MG63 (cell line): Measurements from ENCODE around the gene RAB3C. TPM values are rescaled to one million over a fixed set of nuclear protein-coding genes. Genes with fewer than 3 reads are reported as not detected.
A peak's percentile ranks its signal among the peaks of the same experiment; 100 is the strongest.

Experiments
- DNase-seq: peaks from one replicate; pipeline ENCODE4 v3.0.0-alpha.2; 2020
- H3K27me3 ChIP-seq: fragments of 250-450 bp; sonication (Bioruptor Pico); 2 replicates; pipeline ENCODE4 v1.5.1; 2020; ENCODE audit warnings: mild to moderate bottlenecking, moderate library complexity
- H3K36me3 ChIP-seq: fragments of 250-450 bp; sonication (Bioruptor Pico); 2 replicates; pipeline ENCODE4 v1.5.1; 2020; ENCODE audit warnings: mild to moderate bottlenecking, moderate library complexity
- H3K4me3 ChIP-seq: fragments of 250-450 bp; sonication (Bioruptor Pico); 2 replicates; pipeline ENCODE4 v1.5.1; 2020; ENCODE audit warnings: mild to moderate bottlenecking, moderate library complexity
- H3K9me3 ChIP-seq: fragments of 250-450 bp; sonication (Bioruptor Pico); 2 replicates; pipeline ENCODE4 v1.5.1; 2020; ENCODE audit warnings: mild to moderate bottlenecking, moderate library complexity
- total RNA-seq: library from RNA; depleted of rRNA; stranded (reverse); fragments of >200 nt; shearing (Covaris generic); gene quantifications from 2 replicates; pipeline ENCODE4 v1.2.3, GENCODE V29; 2014; ENCODE audit warnings: low replicate concordance

RAB3C gene
- total RNA-seq, 1 experiment from 2014 or later = not detected

DNA sequence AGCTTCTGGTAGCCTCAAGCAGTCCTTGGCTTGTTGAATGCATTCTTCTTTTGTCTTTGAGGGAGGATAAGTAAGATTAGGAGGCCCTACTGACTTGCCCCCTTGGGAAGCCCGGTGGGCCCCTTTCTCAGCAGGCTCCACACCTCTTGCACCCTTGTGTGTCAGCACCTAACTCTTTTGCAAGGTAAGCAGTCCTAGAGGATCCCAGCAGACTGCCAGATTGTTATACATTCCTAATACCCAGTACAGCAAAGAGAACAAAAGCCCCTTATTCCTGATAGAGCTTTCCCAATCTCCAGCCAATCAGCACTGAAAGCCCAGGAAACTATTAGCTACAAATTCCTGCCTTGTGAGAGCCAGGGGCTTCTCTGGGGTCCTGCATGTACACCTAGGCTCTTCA lies 152.8 kb downstream of the RAB3C start:
- H3K9me3 ChIP-seq = no peaks in the 10 kb centered on the region
- H3K36me3 ChIP-seq = no peaks in the 10 kb centered on the region
- DNase-seq = no peak
- H3K4me3 ChIP-seq = no peak overlapping the region
- 0 out of 2 replicates have a peak, but pooled peaks cover 4% of the 10 kb centered on the region for H3K27me3 ChIP-seq

DNA sequence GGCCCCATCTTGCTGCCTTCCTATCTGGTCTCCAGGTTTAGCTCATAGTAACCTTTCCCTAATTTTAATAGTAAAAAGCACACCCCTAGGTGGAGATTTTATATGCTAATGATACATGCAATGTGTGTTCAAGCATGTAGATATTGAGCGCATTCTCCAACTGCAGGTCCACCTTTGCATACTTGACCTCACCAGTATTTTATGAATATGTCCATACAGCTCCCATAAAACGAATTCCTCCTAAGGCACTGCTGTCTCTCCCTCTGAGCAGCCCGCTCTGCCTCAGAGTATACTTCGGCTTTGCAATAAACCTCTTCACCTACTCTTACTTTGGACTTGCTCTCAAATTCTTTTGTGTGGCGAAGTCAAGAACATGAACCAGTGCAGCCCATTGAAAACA lies 153.3 kb downstream of the RAB3C start:
- Histone ChIP-seq H3K27me3 (0 out of 2 replicates have a peak, but pooled peaks cover 4% of the 10 kb centered on the region), H3K36me3 (no peaks in the 10 kb centered on the region), H3K4me3 (no peak overlapping the region), H3K9me3 (no peaks in the 10 kb centered on the region)
- DNase-seq = no peak

DNA sequence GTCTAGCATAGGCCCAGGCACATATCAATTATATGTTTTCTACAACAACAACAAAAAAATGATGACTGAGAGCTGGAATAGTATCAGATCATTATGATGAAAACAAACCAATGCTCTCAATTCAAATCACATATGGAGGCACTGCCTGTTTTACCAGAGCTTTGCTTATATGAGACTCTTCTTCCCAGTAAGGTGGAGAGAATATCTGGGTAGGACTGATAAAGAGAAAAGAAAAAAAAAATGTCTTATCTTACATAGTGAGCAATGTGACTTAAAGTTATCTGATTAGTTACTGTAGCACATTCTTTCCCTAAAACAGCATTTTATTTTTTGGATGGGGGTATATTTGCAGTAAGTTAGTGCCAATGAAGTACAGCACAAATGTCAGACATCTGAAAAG lies 154.8 kb downstream of the RAB3C start:
- Histone ChIP-seq H3K27me3 (0 out of 2 replicates have a peak, but pooled peaks cover 4% of the 10 kb centered on the region), H3K36me3 (no peaks in the 10 kb centered on the region), H3K4me3 (no peak overlapping the region), H3K9me3 (no peaks in the 10 kb centered on the region)
- DNase-seq = no peak

DNA sequence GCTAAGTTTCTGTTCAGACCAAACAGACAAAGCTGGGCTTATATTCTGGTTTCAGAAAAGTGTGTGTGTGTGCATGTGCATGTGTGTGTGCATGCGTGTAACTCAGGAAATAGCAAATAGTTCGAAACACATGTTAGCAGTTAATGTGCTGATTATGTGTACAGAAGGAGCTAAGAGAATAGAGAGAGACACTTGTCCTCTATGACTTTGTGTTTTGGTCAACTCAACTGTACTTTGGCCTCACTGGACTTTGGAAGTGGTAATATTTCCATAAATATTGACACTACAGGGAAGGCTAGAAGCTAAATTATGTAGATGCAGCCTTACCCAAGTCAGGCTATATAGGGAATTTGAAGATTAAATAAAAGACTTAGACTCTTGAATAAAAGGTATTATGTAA lies 155.5 kb downstream of the RAB3C start:
- H3K9me3 ChIP-seq = no peaks in the 10 kb centered on the region
- DNase-seq = no peak
- 0 out of 2 replicates have a peak, but pooled peaks cover under 1% of the 10 kb centered on the region for H3K27me3 ChIP-seq
- no peaks in the 10 kb centered on the region for H3K36me3 ChIP-seq
- no peak overlapping the region for H3K4me3 ChIP-seq

DNA sequence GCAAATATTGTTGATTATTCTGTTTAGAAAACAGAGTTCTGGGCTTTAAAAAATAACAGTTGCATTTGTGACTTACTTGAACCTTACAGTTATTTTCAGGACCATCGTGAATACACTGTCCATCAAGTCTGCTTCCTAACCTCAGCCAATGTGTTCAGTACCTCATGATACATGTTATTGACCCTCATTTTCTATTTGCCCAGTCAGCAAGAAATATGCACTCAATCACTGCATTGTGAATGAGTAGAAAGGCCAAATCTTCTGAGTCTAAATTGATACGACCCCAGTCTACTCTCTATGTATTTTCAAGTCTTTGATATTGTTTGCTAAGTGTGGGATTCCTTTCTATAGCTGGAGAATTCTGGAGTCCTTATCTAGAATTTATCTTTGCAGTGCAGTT lies 156.2 kb downstream of the RAB3C start:
- Histone ChIP-seq H3K36me3 (no peaks in the 10 kb centered on the region), H3K9me3 (no peaks in the 10 kb centered on the region), H3K27me3 (no peaks in the 10 kb centered on the region), H3K4me3 (no peak overlapping the region)
- DNase-seq = no peak

DNA sequence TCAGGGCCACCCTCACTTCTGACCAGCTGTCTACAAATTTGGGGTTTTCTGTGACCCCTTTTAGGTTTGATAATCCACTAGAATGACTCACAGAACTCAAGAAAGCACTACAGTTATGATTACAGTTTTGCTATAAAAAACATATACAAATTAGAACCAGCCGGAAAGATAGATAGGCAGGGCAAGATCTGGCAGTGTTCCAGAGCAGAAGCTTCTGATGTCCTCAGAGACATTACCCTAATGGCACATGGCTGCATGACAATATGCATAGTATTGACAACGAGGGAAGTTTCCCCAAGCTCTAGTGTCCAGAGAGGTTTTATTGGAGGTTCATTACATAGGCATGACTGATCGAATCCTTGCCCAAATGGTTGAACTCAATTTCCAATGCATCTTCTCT lies 158.1 kb downstream of the RAB3C start:
- Histone ChIP-seq H3K4me3 (no peak overlapping the region), H3K27me3 (0 out of 2 replicates have a peak, but pooled peaks cover 3% of the 10 kb centered on the region), H3K9me3 (no peaks in the 10 kb centered on the region), H3K36me3 (no peaks in the 10 kb centered on the region)
- DNase-seq = no peak

DNA sequence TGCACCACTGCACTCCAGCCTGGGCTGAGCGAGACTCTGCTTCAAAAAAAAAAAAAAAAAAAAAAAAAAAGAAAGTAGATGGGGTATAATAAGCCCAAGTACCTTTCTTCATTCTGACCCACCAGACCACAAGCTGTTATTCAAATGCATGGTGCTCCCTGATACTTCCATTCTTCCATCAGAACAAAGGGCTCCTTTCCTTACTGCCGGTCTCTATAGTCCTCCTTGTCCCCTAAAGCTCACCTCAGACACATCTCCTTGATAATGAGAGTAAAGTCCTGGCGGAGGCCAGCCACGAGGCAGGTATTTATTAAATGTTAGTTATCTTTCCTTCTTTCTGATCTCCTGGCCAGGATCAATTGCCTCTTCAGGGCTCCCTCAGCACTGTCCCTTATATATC lies 162.5 kb downstream of the RAB3C start:
- no peaks in the 10 kb centered on the region for H3K36me3 ChIP-seq
- no peaks in the 10 kb centered on the region for H3K9me3 ChIP-seq
- H3K4me3 ChIP-seq = no peak overlapping the region
- DNase-seq = no peak
- H3K27me3 ChIP-seq = peaks cover 7% of the 10 kb centered on the region; the same call in 1 of the 2 replicates

DNA sequence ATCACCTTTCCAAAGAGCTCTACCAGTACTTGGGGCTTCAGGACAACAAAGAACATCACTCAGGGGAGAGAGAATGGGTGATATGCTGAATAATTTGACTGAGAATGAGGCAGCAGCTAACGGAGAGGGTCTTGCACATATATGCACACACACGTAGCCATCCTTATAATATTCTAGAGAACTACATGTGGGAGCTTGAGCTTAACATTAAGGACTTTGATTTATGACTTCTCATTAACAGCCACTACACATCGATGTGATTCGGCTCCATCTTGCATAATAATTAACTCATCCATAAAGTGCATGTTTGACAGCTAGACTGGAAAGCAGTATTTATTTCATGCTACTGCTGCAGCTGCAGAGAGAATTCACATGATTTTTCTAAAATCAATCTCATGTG lies 163.4 kb downstream of the RAB3C start:
- Histone ChIP-seq H3K27me3 (peaks cover 7% of the 10 kb centered on the region; the same call in 1 of the 2 replicates), H3K36me3 (no peaks in the 10 kb centered on the region), H3K4me3 (no peak overlapping the region), H3K9me3 (no peaks in the 10 kb centered on the region)
- no peak for DNase-seq

DNA sequence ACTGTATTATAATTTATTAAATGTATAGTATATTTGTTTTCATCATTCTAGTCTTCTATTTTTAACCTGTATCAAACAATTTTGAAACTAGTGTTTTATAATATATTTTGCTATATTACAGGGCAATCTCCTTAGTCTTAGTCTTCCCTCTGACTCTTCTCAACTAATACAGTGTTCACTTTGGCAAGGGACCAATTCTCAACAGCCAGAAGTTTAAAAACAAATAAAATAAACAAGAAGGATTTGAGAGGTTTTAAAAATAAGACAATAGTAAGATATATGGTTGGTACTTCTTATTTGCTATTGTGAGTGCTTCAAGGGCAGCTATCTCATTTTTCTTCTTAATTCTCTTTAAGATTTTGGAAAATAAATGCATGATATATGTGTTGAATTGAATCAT lies 167.2 kb downstream of the RAB3C start:
- no peaks in the 10 kb centered on the region for H3K36me3 ChIP-seq
- H3K27me3 ChIP-seq = peaks cover 7% of the 10 kb centered on the region; the same call in 1 of the 2 replicates
- no peak for DNase-seq
- no peak overlapping the region for H3K4me3 ChIP-seq
- H3K9me3 ChIP-seq = no peaks in the 10 kb centered on the region

DNA sequence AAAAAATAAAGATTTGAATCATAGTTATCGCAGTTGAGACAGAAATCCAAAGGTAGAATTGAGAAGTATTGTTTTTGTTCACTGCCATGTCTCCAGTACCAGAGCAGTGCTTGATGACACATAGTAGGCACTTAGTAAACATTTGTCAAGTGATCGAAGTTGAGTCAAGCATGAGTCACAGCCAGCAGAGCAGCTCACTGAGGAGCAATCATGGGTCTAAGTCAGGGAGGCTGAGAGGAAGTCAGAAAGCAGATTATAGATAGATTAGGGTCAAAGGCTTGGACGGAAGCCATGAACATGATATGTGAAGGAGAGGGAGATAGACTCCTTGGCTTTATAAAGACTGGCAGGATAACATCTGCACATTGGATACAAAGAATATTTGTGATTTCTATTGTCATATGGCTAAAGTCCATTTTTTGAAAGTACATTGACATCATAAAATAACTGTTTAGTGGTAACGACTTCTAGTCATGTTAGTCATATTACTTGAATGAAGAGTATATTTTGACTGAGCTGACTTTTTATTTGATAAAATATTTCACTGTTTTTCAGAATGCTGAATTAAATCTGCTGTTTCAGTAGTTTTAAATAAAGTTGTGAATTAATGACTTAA lies 168.5 kb downstream of the RAB3C start:
- H3K9me3 ChIP-seq = no peaks in the 10 kb centered on the region
- peak; percentile 77 for DNase-seq
- peaks cover 4% of the 10 kb centered on the region; the same call in 1 of the 2 replicates for H3K27me3 ChIP-seq
- H3K36me3 ChIP-seq = no peaks in the 10 kb centered on the region
- H3K4me3 ChIP-seq = no peak overlapping the region

DNA sequence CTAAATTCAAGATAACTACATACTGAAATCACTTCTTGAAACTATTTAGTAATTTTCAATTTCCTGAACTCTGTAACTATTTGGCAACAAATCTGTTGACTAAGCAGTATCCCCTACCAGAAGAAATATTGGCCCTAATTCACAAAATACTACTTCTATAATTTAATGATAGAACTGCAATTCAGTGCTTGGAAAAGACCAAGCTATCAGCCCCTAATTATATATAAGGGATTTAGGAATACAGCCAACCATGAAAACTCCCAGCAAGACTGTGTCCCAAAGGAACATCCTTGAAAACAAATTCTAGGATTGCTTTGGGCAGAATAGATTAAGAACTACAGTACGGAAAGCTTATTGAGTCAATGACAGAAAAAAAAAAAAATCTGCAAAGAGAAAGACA lies 169.2 kb downstream of the RAB3C start:
- Histone ChIP-seq H3K9me3 (no peaks in the 10 kb centered on the region), H3K4me3 (no peak overlapping the region), H3K27me3 (peaks cover 4% of the 10 kb centered on the region; the same call in 1 of the 2 replicates), H3K36me3 (no peaks in the 10 kb centered on the region)
- DNase-seq = no peak

DNA sequence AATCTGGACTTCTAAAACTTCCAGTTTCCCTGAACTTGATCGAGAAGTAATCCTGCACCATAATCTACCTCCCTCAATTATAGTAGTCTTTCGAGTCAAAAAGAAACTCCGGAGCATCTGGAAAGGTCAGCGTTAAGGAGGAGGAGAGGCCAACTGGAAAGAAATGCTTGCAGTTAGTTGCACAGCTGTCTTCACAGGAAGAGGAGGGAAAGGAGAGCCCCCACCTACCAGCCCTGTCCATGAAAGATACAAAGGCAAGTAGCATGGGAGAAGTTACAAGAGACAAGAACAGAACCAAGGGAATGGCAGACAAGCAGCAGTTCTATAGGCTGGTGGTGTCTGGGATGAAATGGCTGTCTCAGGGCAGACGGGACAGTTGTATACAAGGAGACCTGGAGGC lies 170.6 kb downstream of the RAB3C start:
- no peaks in the 10 kb centered on the region for H3K27me3 ChIP-seq
- H3K9me3 ChIP-seq = no peaks in the 10 kb centered on the region
- H3K4me3 ChIP-seq = no peak overlapping the region
- no peaks in the 10 kb centered on the region for H3K36me3 ChIP-seq
- no peak for DNase-seq

DNA sequence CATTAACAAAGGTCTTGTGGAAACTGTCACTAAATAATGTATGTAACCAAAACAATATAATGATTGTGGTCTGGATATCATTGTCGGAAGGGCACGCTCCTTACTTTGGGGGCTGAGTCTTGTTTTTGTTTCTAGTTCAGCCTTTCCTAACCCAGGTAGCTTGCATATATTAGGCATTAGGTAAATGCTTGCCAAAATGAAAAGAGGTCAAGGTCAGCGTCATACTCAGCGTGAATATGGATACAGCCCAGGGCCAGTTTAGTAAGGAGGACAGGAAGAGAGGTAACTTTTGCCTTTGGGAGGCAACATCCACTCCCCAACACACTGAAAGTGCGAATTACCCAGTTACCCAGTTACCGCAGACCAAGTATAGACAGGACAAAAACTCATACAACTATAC lies 171.4 kb downstream of the RAB3C start:
- Histone ChIP-seq H3K9me3 (no peaks in the 10 kb centered on the region), H3K4me3 (no peak overlapping the region), H3K36me3 (no peaks in the 10 kb centered on the region), H3K27me3 (no peaks in the 10 kb centered on the region)
- DNase-seq = no peak

DNA sequence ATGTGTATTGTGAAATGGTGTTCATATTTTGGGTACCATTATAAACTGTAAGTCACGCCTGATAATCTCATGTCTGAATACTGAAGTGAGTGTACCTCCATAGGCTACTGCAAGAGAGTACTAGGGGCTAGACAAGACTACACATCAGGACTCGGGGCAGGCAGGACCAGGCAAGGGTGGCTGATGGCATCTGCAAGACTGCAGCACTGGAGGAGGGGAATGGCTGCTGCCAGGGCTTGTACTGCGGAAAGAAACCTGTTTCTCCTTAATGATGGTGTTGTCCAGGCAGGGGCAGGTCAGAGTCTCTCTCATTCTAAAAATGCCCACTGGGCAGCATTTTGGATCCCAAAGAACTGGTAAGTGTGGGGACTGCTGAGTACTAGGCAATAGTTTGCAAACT lies 172.5 kb downstream of the RAB3C start:
- Histone ChIP-seq H3K36me3 (no peaks in the 10 kb centered on the region), H3K27me3 (no peaks in the 10 kb centered on the region), H3K4me3 (no peak overlapping the region)

DNA sequence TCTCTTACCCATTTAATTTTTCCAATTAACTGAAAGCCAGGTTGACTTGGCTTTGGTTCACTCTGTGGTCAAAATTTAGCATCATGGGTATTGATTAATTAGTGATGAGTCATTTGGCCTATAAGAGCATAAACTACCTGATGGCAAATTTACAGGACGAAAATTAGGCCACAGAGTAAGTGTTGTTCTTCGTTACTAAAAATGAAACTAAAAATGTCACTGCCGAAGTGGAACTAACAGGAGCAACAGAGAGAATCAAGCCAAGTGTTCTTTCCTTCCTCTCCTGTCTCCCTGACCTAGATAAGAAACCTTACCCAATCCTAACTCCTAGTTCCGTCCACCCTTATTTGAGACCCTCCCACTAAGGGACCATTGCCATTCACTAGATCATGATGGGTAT lies 176.9 kb downstream of the RAB3C start:
- Histone ChIP-seq H3K27me3 (no peaks in the 10 kb centered on the region), H3K36me3 (no peaks in the 10 kb centered on the region), H3K4me3 (peak overlapping the region; percentile 32), H3K9me3 (no peaks in the 10 kb centered on the region)
- DNase-seq = no peak

More for the DNA sequence above, 172.5 kb downstream of the RAB3C start:
- DNase-seq = no peak
- no peaks in the 10 kb centered on the region for H3K9me3 ChIP-seq

DNA sequence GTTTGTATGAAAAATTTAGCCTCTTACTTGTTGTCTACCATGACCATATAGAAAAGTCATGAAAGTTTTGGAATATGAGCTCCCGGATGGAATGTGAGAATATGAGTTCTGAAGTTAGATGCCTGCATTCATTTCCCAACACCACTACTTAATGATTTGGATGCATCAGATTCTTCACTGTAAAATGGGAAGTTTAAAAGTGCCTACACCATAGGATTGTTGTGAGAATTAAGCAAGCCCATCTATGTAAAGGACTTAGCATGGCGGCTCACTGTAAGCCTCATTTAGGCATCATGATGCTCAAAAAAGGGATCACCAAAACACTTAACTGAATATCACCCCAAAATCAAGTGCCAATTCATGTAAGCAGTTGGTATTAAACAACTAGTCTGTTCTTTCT lies 177.3 kb downstream of the RAB3C start:
- Histone ChIP-seq H3K36me3 (no peaks in the 10 kb centered on the region), H3K27me3 (no peaks in the 10 kb centered on the region), H3K9me3 (no peaks in the 10 kb centered on the region), H3K4me3 (peak overlapping the region; percentile 32)
- no peak for DNase-seq

DNA sequence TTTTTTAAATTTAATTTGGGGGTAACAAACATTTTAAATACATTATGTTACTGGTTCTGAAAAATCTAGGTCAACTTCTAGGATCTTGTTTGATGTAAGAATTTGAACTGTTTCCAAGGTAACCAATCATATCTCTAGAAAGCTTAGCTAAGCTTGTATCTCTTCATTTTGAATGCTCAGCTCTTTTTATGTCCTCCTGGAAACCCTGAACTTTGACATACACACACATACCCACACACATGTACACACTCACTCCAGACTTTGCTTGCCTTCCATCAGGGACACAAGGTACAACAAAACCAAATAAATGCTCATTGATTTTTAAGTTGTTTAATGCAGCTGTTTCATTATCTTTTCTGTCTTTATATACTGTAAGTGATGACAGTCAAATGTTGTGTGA lies 178.5 kb downstream of the RAB3C start:
- Histone ChIP-seq H3K36me3 (no peaks in the 10 kb centered on the region), H3K9me3 (no peaks in the 10 kb centered on the region), H3K27me3 (no peaks in the 10 kb centered on the region), H3K4me3 (no peak overlapping the region)
- DNase-seq = no peak

DNA sequence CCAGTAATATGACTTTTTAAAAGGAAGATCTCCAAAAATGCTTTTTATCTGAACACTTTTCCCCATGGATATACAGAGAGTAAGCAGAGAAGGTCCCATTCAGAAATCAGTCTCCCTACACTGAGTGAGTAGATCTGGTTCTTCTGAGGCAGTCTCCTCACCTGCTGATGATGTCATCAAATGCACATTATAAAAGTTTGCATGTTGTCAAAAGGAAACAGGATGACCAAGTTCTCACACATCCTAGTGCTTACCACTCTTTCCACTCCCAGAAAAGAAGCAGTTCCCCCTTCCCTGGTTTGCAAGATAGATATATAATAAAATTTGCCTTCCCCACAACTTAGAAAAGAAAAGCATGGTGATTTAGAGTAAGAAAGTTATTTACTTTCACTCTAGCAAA lies 180.5 kb downstream of the RAB3C start:
- H3K27me3 ChIP-seq = no peaks in the 10 kb centered on the region; the same call in 1 of the 2 replicates
- H3K9me3 ChIP-seq = no peaks in the 10 kb centered on the region
- no peak overlapping the region for H3K4me3 ChIP-seq
- no peaks in the 10 kb centered on the region for H3K36me3 ChIP-seq
- DNase-seq = no peak
